GM18519 (cell line): ENCODE results near the gene MVD.
A peak's percentile ranks its signal among the peaks of the same experiment; 100 is the strongest.

ENCODE experiments used
- ATAC-seq: cut with Tn5 transposase; IDR thresholded peaks from one replicate; pipeline ENCODE4 v1.9.1; 2021; ENCODE audit warnings: mild to moderate bottlenecking, moderate library complexity; ENCODE audit not compliant: unreplicated experiment, low FRiP score

Gene MVD

GRCh38 chr16:88662843-88663606, at the start of gene MVD:
Gene MVD (minus strand): TSS chr16:88663091. CDS start chr16:88663080, 11 bp downstream.
- peak; percentile 84 for ATAC-seq

- no peak for ATAC-seq
Observed at GRCh38 chr16:88712362-88712979, 49.6 kb upstream of the MVD start.

- ATAC-seq, result no peak
Observed at GRCh38 chr16:88711750-88712340, 49.0 kb upstream of the MVD start.

- ATAC-seq, result no peak
Observed at GRCh38 chr16:88710556-88710955, 47.7 kb upstream of the MVD start.

GRCh38 chr16:88706965-88707826, 44.3 kb upstream of the MVD start:
- no peak for ATAC-seq

- peak; percentile 53 for ATAC-seq
Observed at GRCh38 chr16:88706229-88706964, 43.5 kb upstream of the MVD start, which contains the start of the genes CTU2 and RNF166. Gene CTU2 (plus strand): TSS chr16:88706503. CDS start chr16:88706531, 28 bp downstream. Gene RNF166 (minus strand): TSS chr16:88706408. CDS start chr16:88706325, 83 bp downstream.

GRCh38 chr16:88705801-88706228, 42.9 kb upstream of the MVD start:
- peak; percentile 2 for ATAC-seq

- ATAC-seq, result no peak
Observed at GRCh38 chr16:88705076-88705684, 42.3 kb upstream of the MVD start.

- ATAC-seq, result no peak
Observed at GRCh38 chr16:88703486-88704309, 40.8 kb upstream of the MVD start.

- ATAC-seq, result no peak
Observed at GRCh38 chr16:88702371-88703210, 39.7 kb upstream of the MVD start.

- no peak for ATAC-seq
Observed at GRCh38 chr16:88701581-88702370, 38.9 kb upstream of the MVD start.

GRCh38 chr16:88700636-88701482, 38.0 kb upstream of the MVD start:
- ATAC-seq, result no peak

- ATAC-seq, result no peak
Observed at GRCh38 chr16:88700322-88700635, 37.4 kb upstream of the MVD start.

- no peak for ATAC-seq
Observed at GRCh38 chr16:88699180-88699579, 36.3 kb upstream of the MVD start.

- ATAC-seq, result no peak
Observed at GRCh38 chr16:88698646-88699045, 35.8 kb upstream of the MVD start.
